Dendritic cell treated with granulocyte-macrophage colony-stimulating factor and Interleukin-4, amounts not matched to agents 40 ng/mL and 50 ng/mL, for 4 days (primary cell): ENCODE results near the gene SH3PXD2B.

Source experiments
- H3K27ac Mint-ChIP-seq: one replicate; pipeline ENCODE4 v1.8.0; 2022; ENCODE audit warnings: mild to moderate bottlenecking, mixed read lengths
- H3K27me3 Mint-ChIP-seq: one replicate; pipeline ENCODE4 v1.8.0; 2022; ENCODE audit warnings: mild to moderate bottlenecking, mixed read lengths
- H3K36me3 Mint-ChIP-seq: one replicate; pipeline ENCODE4 v1.8.0; 2022; ENCODE audit warnings: low read depth, mixed read lengths
- H3K4me1 Mint-ChIP-seq: one replicate; pipeline ENCODE4 v1.8.0; 2022; ENCODE audit warnings: low read depth, mixed read lengths
- H3K4me3 Mint-ChIP-seq: one replicate; pipeline ENCODE4 v1.8.0; 2022; ENCODE audit warnings: mild to moderate bottlenecking, moderate library complexity, mixed read lengths
- H3K9me3 Mint-ChIP-seq: one replicate; pipeline ENCODE4 v1.8.0; 2022; ENCODE audit warnings: mixed read lengths
- intact Hi-C: fragments of 100-400 bp; cut with micrococcal nuclease; formaldehyde crosslinking; loops from one replicate; pipeline ENCODE4 v1.15.0; 2022

SH3PXD2B gene

GRCh38 chr5:172492097-172492840 lies 37.9 kb upstream of the SH3PXD2B start:
- no peak overlapping the region for H3K4me3 Mint-ChIP-seq
- intact Hi-C loops: no loop called here
- no peaks in the 10 kb centered on the region for H3K36me3 Mint-ChIP-seq
- no peaks in the 10 kb centered on the region for H3K9me3 Mint-ChIP-seq
- H3K27me3 Mint-ChIP-seq: peaks cover 8% of the 10 kb centered on the region
- H3K4me1 Mint-ChIP-seq: no peaks in the 10 kb centered on the region
- no peak overlapping the region for H3K27ac Mint-ChIP-seq

DNA sequence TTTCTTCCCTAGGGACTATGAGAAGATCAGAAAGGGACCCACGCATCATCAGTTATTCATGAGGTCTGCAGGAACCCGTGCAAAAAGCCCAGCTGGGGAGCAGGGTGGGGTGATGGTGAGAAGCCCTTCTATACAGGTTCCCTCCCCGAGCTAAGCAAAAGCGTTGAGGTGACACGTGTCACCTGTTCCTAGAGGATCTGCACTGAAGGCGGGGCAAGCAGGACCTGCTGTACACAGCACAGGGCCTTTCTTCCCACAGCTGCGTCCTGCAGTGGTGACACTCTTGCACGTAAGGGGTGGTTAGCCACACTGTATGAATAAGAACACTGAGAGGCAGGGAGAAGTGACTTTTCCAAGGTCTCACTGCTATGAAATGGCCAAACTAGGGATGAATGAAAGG lies 37.2 kb upstream of the SH3PXD2B start:
- Mint-ChIP-seq H3K4me3 (no peak overlapping the region), H3K27ac (no peak overlapping the region), H3K9me3 (no peaks in the 10 kb centered on the region), H3K27me3 (peaks cover 8% of the 10 kb centered on the region), H3K4me1 (no peaks in the 10 kb centered on the region), H3K36me3 (no peaks in the 10 kb centered on the region)
- intact Hi-C loops: no loop called here

DNA sequence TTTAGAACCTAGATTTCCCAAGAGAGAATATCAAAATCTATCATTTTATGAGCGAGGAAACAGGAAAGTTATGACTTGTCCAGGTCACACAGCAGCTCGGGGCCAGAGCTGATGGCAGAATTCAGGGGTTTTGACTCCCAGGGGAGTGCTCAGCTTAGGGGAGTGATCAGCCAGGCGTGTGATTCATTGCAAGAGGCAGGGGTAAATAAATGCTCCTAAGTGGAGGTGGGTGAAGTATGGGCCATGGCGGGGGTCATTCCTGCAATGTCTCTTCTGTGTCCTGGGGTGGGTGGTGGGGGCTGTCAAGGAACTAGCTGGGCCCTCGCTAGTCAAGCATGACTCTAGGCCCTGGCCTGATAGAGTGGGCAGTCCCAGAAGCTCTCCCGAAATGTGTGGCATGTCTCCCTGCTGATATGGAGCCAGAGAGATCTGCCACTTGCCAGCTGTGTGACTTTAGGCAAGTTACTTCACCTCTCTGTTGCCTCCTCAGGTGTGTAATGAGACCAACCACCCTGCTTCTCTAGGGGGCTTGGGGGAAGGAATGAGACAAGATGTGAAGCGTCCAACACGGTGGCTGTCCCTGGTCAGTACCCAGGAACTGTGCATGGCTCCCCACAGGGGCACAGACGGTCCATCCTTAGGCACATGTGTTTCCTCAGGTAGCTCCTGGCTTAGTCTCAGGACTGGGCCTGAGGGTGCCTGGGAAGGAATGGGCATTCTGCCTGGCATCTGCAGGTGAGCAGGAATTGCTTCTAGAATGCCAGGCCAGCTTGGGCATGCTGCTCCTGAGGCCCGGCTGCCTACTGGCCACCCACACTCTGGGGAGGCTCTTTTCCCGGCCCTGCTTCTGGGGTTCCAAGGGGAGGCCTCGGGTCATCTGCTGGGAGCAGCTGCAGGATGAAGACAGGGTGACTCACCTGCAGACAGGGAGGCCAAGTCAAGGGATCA lies 36.5 kb upstream of the SH3PXD2B start:
- H3K4me3 Mint-ChIP-seq: no peak overlapping the region
- no peaks in the 10 kb centered on the region for H3K4me1 Mint-ChIP-seq
- intact Hi-C loops: no loop called here
- H3K36me3 Mint-ChIP-seq: no peaks in the 10 kb centered on the region
- peaks cover 8% of the 10 kb centered on the region for H3K27me3 Mint-ChIP-seq
- no peaks in the 10 kb centered on the region for H3K9me3 Mint-ChIP-seq
- H3K27ac Mint-ChIP-seq: no peak overlapping the region

GRCh38 chr5:172488221-172488620 lies 33.9 kb upstream of the SH3PXD2B start:
- Mint-ChIP-seq H3K9me3 (no peaks in the 10 kb centered on the region), H3K27me3 (peaks cover 2% of the 10 kb centered on the region), H3K4me3 (no peak overlapping the region), H3K27ac (no peak overlapping the region), H3K4me1 (no peaks in the 10 kb centered on the region), H3K36me3 (no peaks in the 10 kb centered on the region)
- intact Hi-C loops: no loop called here

GRCh38 chr5:172487671-172488070 lies 33.3 kb upstream of the SH3PXD2B start:
- Mint-ChIP-seq H3K9me3 (no peaks in the 10 kb centered on the region), H3K4me3 (no peak overlapping the region), H3K4me1 (no peaks in the 10 kb centered on the region), H3K36me3 (no peaks in the 10 kb centered on the region), H3K27ac (no peak overlapping the region), H3K27me3 (peaks cover 4% of the 10 kb centered on the region)
- intact Hi-C loops: no loop called here

GRCh38 chr5:172486912-172487311 lies 32.6 kb upstream of the SH3PXD2B start:
- no peaks in the 10 kb centered on the region for H3K4me1 Mint-ChIP-seq
- no peak overlapping the region for H3K4me3 Mint-ChIP-seq
- no peaks in the 10 kb centered on the region for H3K36me3 Mint-ChIP-seq
- intact Hi-C loops: no loop called here
- peaks cover 4% of the 10 kb centered on the region for H3K27me3 Mint-ChIP-seq
- H3K27ac Mint-ChIP-seq: no peak overlapping the region
- no peaks in the 10 kb centered on the region for H3K9me3 Mint-ChIP-seq

- H3K27me3 Mint-ChIP-seq: peaks cover 4% of the 10 kb centered on the region
- H3K36me3 Mint-ChIP-seq: no peaks in the 10 kb centered on the region
- no peaks in the 10 kb centered on the region for H3K9me3 Mint-ChIP-seq
- H3K27ac Mint-ChIP-seq: no peak overlapping the region
- no peak overlapping the region for H3K4me3 Mint-ChIP-seq
- intact Hi-C loops: no loop called here
- no peaks in the 10 kb centered on the region for H3K4me1 Mint-ChIP-seq
Measured at GRCh38 chr5:172486451-172486850, 32.1 kb upstream of the SH3PXD2B start.

GRCh38 chr5:172485511-172486202 lies 31.3 kb upstream of the SH3PXD2B start:
- Mint-ChIP-seq H3K4me3 (no peak overlapping the region), H3K4me1 (no peaks in the 10 kb centered on the region), H3K9me3 (no peaks in the 10 kb centered on the region), H3K36me3 (no peaks in the 10 kb centered on the region), H3K27me3 (peaks cover 4% of the 10 kb centered on the region), H3K27ac (no peak overlapping the region)
- intact Hi-C loops: no loop called here

DNA sequence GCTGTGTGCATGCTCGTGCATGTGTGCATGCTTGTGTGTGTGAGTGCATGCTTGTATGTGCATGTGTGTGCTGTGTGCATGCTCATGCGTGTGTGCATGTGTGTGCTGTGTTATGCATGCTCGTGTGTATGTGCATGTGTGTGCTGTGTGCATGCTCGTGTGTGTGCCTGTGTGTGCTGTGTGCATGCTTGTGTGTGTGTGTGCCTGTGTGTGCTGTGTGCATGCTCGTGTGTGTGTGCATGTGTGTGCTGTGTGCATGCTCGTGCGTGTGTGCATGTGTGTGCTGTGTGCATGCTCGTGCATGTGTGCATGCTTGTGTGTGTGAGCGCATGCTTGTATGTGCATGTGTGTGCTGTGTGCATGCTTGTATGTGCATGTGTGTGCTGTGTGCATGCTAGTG lies 30.3 kb upstream of the SH3PXD2B start:
- Mint-ChIP-seq H3K27me3 (peaks cover 4% of the 10 kb centered on the region), H3K4me3 (no peak overlapping the region), H3K4me1 (no peaks in the 10 kb centered on the region), H3K27ac (no peak overlapping the region), H3K9me3 (no peaks in the 10 kb centered on the region), H3K36me3 (no peaks in the 10 kb centered on the region)
- intact Hi-C loops: no loop called here

GRCh38 chr5:172482156-172483020 lies 28.1 kb upstream of the SH3PXD2B start:
- H3K4me1 Mint-ChIP-seq: no peaks in the 10 kb centered on the region
- intact Hi-C loops: no loop called here
- no peaks in the 10 kb centered on the region for H3K9me3 Mint-ChIP-seq
- peaks cover 8% of the 10 kb centered on the region for H3K27me3 Mint-ChIP-seq
- H3K36me3 Mint-ChIP-seq: no peaks in the 10 kb centered on the region
- H3K27ac Mint-ChIP-seq: no peak overlapping the region
- no peak overlapping the region for H3K4me3 Mint-ChIP-seq

- Mint-ChIP-seq H3K4me1 (no peaks in the 10 kb centered on the region), H3K4me3 (no peak overlapping the region), H3K27ac (no peak overlapping the region), H3K9me3 (no peaks in the 10 kb centered on the region), H3K27me3 (peaks cover 7% of the 10 kb centered on the region), H3K36me3 (no peaks in the 10 kb centered on the region)
- intact Hi-C loops: no loop called here
Measured at GRCh38 chr5:172481011-172481800, 26.9 kb upstream of the SH3PXD2B start.

DNA sequence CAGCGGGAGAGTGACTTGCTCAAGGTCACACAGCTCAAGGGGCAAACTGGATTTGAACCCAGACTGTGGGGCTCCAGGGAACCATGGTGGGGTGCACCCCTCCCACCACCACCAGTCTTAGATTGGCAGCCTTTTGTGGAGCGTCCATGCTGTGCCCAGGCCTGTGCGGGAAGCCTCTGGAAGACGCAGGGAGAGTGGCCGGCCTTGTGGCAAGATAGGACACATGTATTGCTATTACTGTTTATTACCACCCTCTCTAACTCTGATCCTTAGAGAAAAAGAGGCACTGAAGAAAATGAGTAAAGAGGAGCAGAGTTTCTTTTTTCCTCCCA lies 25.4 kb upstream of the SH3PXD2B start:
- intact Hi-C loops: loop anchor here (1.0 kb wide), 1 partner anchor 218 kb away; no protein-coding TSS in a partner anchor
- Mint-ChIP-seq H3K27ac (no peak overlapping the region), H3K27me3 (peaks cover 7% of the 10 kb centered on the region), H3K36me3 (no peaks in the 10 kb centered on the region), H3K4me3 (no peak overlapping the region), H3K9me3 (no peaks in the 10 kb centered on the region), H3K4me1 (no peaks in the 10 kb centered on the region)
